Pancreas (tissue), 10 donors: ENCODE data around the gene SUCO. TPM values are rescaled to one million over a fixed set of nuclear protein-coding genes. Genes with fewer than 3 reads are reported as not detected.

Source experiments
- ATAC-seq, 4 donors: fragments of 200-7000 bp; cut with Tn5 transposase; one replicate each; pipeline versions ENCODE4 v1.8.0 to v1.9.1; 2020; ENCODE audit warnings: mild to moderate bottlenecking in 4 of 4, moderate library complexity in 4 of 4
- DNase-seq, 6 donors: peaks; one replicate each; pipeline ENCODE4 v3.0.0-alpha.2; 2020
- FAIRE-seq: peaks from 2 replicates; lab custom pipeline; 2012; peaks lifted over from hg19 to GRCh38; lab: Jason Lieb, UNC
- H3K27ac ChIP-seq, 4 donors: fragments of 200-600 bp; sonication (generic); 1 replicate in 3 of 4; 2 replicates in 1 of 4; pipeline versions ENCODE4 v1.5.0 to v1.8.0; 2020
- H3K27me3 ChIP-seq, 4 donors: fragments of 200-600 bp; one replicate each; pipeline ENCODE4 v1.8.0; 2021
- H3K36me3 ChIP-seq, 3 donors: fragments of 200-600 bp; sonication (generic) in 1 of 3; one replicate each; pipeline versions ENCODE4 v1.5.0 to v1.8.0; 2020 to 2021
- H3K4me1 ChIP-seq, 3 donors: fragments of 200-600 bp; one replicate each; pipeline ENCODE4 v1.8.0; 2021
- H3K4me3 ChIP-seq, 4 donors: fragments of 200-600 bp; sonication (generic) in 2 of 4; one replicate each; pipeline versions ENCODE4 v1.5.0 to v1.8.0; 2020 to 2021
- H3K9me3 ChIP-seq, 4 donors: fragments of 200-600 bp; one replicate each; pipeline ENCODE4 v1.8.0; 2021
- CTCF ChIP-seq, 4 donors: fragments of 200-600 bp; sonication (generic) in 3 of 4; IDR thresholded peaks; one replicate each; pipeline versions ENCODE4 v1.5.0 to v1.8.0; 2021; ENCODE audit warnings: antibody characterized with exemption in 4 of 4
- WGBS, 2 donors: extraction: QIAGEN DNeasy Blood & Tissue Kit; methylation state at CpG; one replicate each; pipeline ENCODE4 v1.1.7; 2013; 5-methylcytosine and 5-hydroxymethylcytosine counted together
- intact Hi-C, 3 donors: fragments of 100-400 bp; cut with DNase I; formaldehyde crosslinking; loops; one replicate each; pipeline versions ENCODE4 v1.11.1 to v1.14.2; 2022
- polyA plus RNA-seq, 2 donors: library from polyadenylated mRNA; stranded (reverse); fragments of 200-250 nt; gene quantifications; one replicate each; pipeline ENCODE4 v1.2.3, GENCODE V29; 2013
- total RNA-seq, 6 donors: library from RNA; stranded (reverse); fragmentation: NEBNext Ultra II Directional in 4 of 6; extraction: Animal tissue kit (Norgen Biotek cat#: 25700) in 4 of 6; gene quantifications; one replicate each; pipeline versions ENCODE4 v1.2.1 to v1.2.4, GENCODE V29; 2021 to 2023
- donor health status: healthy with polysubstance abuse.
- donor health status: DM: no; HTN: no; CAD: no; lungs with moderate emphysema.
- donor health status: DM: no; HTN: no; CAD: no.
- donor health status: control.
- donor health status: control.
- donor health status: Bipolar disorder and iron deficiency.
- donor health status: DM: yes; HTN: yes; CAD: no.
- donor health status: DM: no; HTN: no; CAD: no.
- donor health status: DM: no; HTN: no; CAD: no.
- donor health status: DM: yes; HTN: yes; CAD: no.

Gene SUCO
- total and polyA plus RNA-seq, 8 donors = 16.6 to 79.8 (median 31.5) TPM

- WGBS, 2 donors = 57 to 61% methylated on average over 9 of the region's 9 CpGs
- H3K4me1 ChIP-seq = no peaks in the 10 kb centered on the region
- DNase-seq (no peak), ATAC-seq (peak in 2 of 4 donors; percentile 12 to 45), FAIRE-seq (no peak)
- no peaks in the 10 kb centered on the region for H3K9me3 ChIP-seq
- H3K4me3 ChIP-seq = no peak overlapping the region
- no peak overlapping the region for H3K27ac ChIP-seq
- no peak for TF ChIP-seq CTCF (IDR thresholded peaks at IDR 0.05)
- H3K27me3 ChIP-seq = no peaks in the 10 kb centered on the region
- intact Hi-C loops = no loop called here
- H3K36me3 ChIP-seq = no peaks in the 10 kb centered on the region
Measured at GRCh38 chr1:172638885-172639831, 106.2 kb downstream of the SUCO start.

GRCh38 chr1:172640111-172640510 lies 107.2 kb downstream of the SUCO start:
- H3K27me3 ChIP-seq = no peaks in the 10 kb centered on the region
- no peak for ATAC-seq
- WGBS, 2 donors = 74 to 80% methylated on average over 8 of the region's 8 CpGs
- no peaks in the 10 kb centered on the region for H3K9me3 ChIP-seq
- intact Hi-C loops = no loop called here
- TF ChIP-seq CTCF (IDR thresholded peaks at IDR 0.05) = no peak
- H3K36me3 ChIP-seq = no peaks in the 10 kb centered on the region
- no peak overlapping the region for H3K4me3 ChIP-seq
- FAIRE-seq = no peak
- H3K4me1 ChIP-seq = no peaks in the 10 kb centered on the region
- H3K27ac ChIP-seq = no peak overlapping the region
- no peak for DNase-seq

GRCh38 chr1:172641492-172641891 lies 108.5 kb downstream of the SUCO start:
- H3K9me3 ChIP-seq = no peaks in the 10 kb centered on the region
- DNase-seq = no peak
- H3K4me3 ChIP-seq = no peak overlapping the region
- H3K4me1 ChIP-seq = no peaks in the 10 kb centered on the region
- H3K36me3 ChIP-seq = no peaks in the 10 kb centered on the region
- ATAC-seq = no peak
- H3K27ac ChIP-seq = no peak overlapping the region
- WGBS, 2 donors = 77 to 80% methylated on average over 5 of the region's 5 CpGs
- FAIRE-seq = no peak
- no peak for TF ChIP-seq CTCF (IDR thresholded peaks at IDR 0.05)
- H3K27me3 ChIP-seq = no peaks in the 10 kb centered on the region
- intact Hi-C loops = no loop called here

- WGBS, 2 donors = 30 to 33% methylated on average over 6 of the region's 6 CpGs
Measured at GRCh38 chr1:172642970-172643369, 110.0 kb downstream of the SUCO start.

More at GRCh38 chr1:172642970-172643369, 110.0 kb downstream of the SUCO start:
- no peak for TF ChIP-seq CTCF (IDR thresholded peaks at IDR 0.05)
- FAIRE-seq (no peak), ATAC-seq (peak in 2 of 4 donors; percentile 41 to 51), DNase-seq (peak in 3 of 6 donors; percentile 18 to 20 (median 18))
- H3K27ac ChIP-seq = no peak overlapping the region
- H3K27me3 ChIP-seq = no peaks in the 10 kb centered on the region
- H3K36me3 ChIP-seq = no peaks in the 10 kb centered on the region
- no peak overlapping the region for H3K4me3 ChIP-seq
- H3K4me1 ChIP-seq = no peaks in the 10 kb centered on the region
- H3K9me3 ChIP-seq = no peaks in the 10 kb centered on the region
- intact Hi-C loops = no loop called here
